SK-N-MC (cell line): Measurements from ENCODE around the gene TMEM117.

Source experiments
- EZH2 ChIP-seq: fragments of 200-600 bp; sonication (generic); IDR thresholded peaks from one replicate; pipeline ENCODE4 v1.6.1; 2017; ENCODE audit warnings: antibody characterized with exemption
- POLR2AphosphoS5 ChIP-seq: IDR thresholded peaks from 2 replicates; pipeline ENCODE4 v1.6.1; 2012; ENCODE audit warnings: mild to moderate bottlenecking, low read depth, low read length, borderline replicate concordance

DNA sequence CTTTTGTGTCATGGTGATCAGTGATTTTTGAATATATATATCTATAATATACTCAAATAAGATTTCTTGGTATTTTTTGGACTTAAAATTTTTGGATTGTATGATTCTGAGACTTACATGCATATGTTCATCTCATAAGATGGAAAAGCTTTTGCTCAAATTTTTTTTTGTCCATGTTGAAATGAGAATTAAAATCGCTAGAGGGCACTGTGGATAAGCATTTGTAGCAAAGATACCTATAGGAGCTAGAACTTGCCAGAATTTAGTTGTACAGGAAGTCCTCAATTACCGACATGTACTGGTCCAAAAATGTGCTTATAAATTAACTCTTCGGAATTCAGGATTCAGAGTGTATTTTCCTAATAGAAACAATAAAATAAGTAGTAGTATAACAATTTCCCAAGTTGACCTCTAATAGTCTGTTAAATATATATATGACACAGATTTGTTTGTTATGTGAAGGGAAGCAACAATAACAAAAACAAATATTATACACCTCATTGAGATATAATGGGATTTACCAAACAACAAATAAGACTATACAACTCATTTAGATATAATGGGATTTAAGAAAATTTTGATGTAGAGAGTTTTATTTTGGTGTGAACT lies 179.6 kb downstream of the TMEM117 start:
- TF ChIP-seq EZH2 (no peak), POLR2AphosphoS5 (no peak)
